NCI-H345 treated with DMSO at 0.1 percent for 48 hours (cell line): ENCODE results near the gene CCDC40.
A peak's percentile ranks its signal among the peaks of the same experiment; 100 is the strongest.

Experiments
- DNase-seq: peaks from one replicate; lab custom pipeline; 2025; ENCODE audit not compliant: unreplicated experiment; lab: John Stamatoyannopoulos, UW

CCDC40 gene

GRCh38 chr17:80000981-80001775 lies 35.3 kb upstream of the CCDC40 start:
- DNase-seq = no peak

GRCh38 chr17:80002070-80002641 lies 34.3 kb upstream of the CCDC40 start:
- no peak for DNase-seq

GRCh38 chr17:80002690-80003490 lies 33.6 kb upstream of the CCDC40 start:
- no peak for DNase-seq

GRCh38 chr17:80003969-80004368 lies 32.5 kb upstream of the CCDC40 start:
- DNase-seq = no peak

GRCh38 chr17:80005360-80006338 lies 30.8 kb upstream of the CCDC40 start:
- peak; percentile 42 for DNase-seq

GRCh38 chr17:80006339-80006720 lies 30.1 kb upstream of the CCDC40 start:
- DNase-seq = no peak

- DNase-seq = no peak
Measured at GRCh38 chr17:80006811-80007752, 29.4 kb upstream of the CCDC40 start.

GRCh38 chr17:80007939-80008338 lies 28.5 kb upstream of the CCDC40 start:
- DNase-seq = no peak

- DNase-seq = peak; percentile 99
Measured at GRCh38 chr17:80008383-80008840, 28.0 kb upstream of the CCDC40 start.

GRCh38 chr17:80008848-80009247 lies 27.6 kb upstream of the CCDC40 start:
- DNase-seq = no peak

GRCh38 chr17:80009391-80010282 lies 26.8 kb upstream of the CCDC40 start:
- DNase-seq = no peak

- no peak for DNase-seq
Measured at GRCh38 chr17:80010283-80010858, 26.1 kb upstream of the CCDC40 start.

GRCh38 chr17:80011989-80012555 lies 24.4 kb upstream of the CCDC40 start:
- no peak for DNase-seq

GRCh38 chr17:80012765-80013741 lies 23.4 kb upstream of the CCDC40 start:
- no peak for DNase-seq

GRCh38 chr17:80017226-80018010 lies 19.0 kb upstream of the CCDC40 start:
- DNase-seq = no peak
